IPS-NIHi11 (cell line): ENCODE measurements around the gene RNF4.
"Not testable (repeated sequence)": the region's sequence is repeated elsewhere in the genome, so short reads cannot be mapped to it uniquely, and the experiment has no call there.

Experiments
- DNase-seq: peaks from one replicate; pipeline ENCODE4 v3.0.0; 2012; ENCODE audit warnings: mixed read lengths, low spot score

The RNF4 gene, protein sequence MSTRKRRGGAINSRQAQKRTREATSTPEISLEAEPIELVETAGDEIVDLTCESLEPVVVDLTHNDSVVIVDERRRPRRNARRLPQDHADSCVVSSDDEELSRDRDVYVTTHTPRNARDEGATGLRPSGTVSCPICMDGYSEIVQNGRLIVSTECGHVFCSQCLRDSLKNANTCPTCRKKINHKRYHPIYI

DNA sequence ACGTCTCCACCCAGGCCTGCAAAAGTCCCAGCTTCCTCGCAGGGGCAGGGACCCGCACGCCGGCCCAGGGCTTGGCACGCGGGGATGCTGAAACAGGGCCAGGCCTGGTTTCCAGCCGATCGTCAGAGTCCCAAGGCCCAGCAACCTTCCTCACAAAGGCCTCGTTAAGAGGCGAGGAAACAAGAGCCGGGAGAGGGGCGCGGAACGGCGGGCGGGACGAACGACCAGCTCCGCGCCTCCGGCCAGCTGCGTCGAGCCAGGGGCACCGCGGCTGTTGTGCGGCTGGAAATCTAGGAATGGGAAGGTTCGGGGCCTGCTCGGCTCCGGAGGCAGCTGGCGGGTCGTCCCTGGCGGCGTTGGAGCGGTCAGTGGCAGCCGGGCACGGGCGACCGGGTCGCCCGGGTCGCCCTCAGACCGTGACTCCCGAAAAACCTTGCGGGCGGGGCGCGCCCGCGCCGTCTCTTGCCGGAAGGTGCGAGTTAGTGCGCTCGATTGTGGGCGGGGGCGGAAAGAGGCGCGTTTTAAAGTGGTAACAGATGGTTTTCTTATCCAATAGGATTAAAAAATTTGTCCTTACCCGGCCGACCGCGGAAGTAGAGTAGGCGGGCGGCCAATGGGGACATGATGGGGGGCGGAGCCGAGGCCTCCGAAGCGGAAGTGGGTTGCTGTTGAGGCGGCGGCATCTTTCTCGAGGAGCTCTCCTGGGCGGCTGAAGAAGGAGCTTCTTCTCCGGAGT, at the start of gene RNF4:
RNF4 (plus strand) TSS at position 651 of the 736 bp plus-strand sequence. CDS start 21,388 bp downstream, outside the sequence.
- peak; percentile 98 for DNase-seq

DNA sequence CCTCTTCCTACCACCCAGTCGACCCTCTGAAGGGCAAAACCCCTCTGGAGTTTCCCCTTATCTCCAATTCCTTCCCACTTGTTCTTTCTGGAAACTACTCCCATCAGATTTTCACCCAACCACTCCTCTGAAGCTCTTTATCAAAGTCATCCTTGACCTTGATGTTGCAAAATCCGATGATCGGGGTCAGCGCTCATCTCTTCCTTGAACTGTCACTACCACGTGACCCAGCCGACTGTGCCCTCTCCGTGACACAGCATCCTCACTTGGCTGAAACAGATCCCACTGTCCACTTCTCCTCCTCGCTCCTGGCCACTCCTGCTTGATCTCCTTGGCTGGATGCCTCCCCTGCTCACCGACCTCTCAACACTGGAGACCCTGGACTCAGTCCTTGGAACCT, 49.1 kb upstream of the RNF4 start:
- no peak for DNase-seq

DNA sequence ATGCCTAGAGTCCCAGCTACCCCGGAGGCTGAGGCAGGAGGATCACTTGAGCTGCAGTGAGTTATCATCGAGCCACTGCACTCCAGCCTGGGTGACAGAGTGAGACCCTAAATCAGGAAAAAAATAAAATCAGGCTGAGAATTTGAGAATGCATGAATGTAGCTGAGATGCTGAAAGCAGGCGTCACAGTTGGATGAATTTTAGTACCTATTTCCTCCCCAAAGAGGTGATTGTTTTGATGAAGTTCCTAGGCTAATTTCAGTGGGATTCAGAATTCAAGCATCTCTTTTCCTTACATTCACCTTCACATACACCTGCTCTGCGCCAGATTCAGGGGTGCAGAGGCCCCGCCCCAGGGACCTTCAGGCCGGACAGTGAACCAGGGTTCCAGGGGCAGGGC, 47.0 kb upstream of the RNF4 start:
- no peak for DNase-seq

DNA sequence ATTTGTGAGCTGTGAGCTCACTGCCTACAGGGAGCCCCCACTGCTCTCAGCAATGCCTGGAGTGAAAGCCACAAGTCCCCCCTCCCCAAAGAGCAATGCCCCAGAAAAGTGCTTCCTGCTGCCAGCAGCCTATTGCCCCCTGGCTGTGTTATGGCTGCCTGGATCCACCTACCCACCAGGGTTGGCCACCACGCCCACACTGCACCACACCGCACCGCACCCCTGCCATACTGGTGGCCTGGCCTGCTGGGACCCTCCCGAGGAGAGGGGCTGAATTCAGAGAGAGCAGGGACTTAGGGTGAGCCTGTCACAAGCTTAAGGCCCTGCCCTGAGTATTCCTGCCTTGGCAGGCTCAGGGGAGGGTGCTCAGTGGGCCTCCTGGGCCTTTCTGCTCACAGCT, 45.8 kb upstream of the RNF4 start:
- no peak for DNase-seq

DNA sequence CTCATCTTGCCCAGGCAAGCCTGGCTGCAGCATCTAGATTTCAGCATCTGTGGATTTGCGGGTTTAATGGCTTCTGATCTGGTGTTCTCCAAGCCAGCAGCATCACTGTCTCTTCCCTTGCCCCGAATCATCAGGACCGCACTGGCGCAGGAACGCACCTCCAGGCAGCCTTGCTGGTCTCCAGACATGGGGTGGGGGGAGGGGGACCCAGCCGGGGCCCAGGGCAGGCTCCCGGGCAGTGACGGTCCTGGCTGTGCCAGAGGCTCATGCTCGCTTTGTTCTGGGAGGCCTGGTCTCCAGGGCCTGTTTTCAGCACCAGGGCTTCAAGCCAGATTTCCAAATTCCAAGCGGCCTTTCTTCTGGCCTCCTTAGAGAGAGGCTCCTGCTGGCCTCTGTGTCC, 45.2 kb upstream of the RNF4 start:
- DNase-seq, result no peak

DNA sequence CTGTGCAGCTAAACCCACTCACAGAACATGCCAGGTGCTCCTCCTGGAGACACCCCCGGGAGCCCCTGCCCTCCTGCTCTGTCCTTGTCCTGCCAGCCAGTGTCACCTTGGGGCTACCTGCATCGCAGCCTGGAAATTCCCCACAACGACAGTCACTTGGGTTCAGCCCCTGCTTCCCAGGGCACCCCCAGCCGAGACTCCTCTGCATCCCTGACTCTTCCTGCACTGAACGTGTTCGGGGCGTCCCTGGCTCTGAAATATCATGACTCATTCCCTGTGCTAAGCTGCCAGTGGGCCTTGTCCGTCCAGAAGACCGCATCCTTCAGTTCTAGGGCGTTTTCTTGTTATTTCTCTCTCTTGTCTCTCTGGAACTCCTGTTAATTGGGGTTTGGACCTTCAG, 44.3 kb upstream of the RNF4 start:
- DNase-seq, result no peak

DNA sequence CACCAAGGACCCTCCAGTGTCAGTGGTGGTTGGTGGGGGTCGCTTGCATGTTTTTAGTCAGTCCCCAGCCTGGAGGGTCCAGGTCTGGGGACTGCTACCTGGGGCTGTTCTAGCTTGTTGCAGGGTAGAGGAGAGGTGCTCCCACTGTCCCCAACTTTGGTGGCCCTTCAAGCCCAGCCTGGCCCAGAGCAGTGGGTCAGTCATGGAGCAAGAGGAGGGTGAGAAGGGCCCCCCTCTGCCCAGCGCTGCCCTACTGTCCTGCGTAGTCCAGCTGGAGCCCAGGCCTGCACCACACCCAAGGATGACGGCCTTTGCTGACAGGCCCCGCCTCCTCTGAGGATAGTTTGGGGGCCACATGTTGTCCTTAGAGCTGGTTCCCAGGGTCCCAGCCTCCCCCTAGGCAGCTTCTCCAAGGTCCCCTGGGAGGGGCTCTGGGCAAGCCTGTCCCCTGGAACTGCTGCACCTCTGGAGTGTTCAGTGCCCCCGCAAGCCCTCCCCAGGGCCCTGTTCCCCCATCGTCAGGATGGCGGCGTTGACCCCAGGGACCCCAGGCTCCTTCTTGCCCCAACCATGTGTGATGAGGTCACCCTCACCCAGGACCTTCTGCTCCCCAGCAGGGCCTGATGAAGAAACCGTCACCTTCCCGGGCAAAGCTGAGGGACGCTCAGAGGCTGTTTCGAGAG, 43.4 kb upstream of the RNF4 start:
- no peak for DNase-seq

DNA sequence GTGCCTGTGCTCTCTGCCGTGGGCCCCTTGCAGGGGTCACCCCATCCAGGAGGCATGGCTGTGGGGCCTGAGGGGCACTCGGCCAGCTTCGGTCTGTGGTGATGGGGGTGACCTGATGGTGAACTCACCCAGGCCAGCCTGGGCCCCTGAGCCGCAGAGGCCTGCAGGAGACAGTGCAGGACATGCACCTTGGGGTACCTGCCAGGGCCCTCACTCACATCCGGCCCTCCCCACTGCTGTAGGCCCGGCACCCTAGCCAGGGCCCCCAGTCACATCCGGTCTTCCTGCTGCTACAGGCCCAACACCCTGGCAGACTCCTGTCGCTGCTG, 42.9 kb upstream of the RNF4 start:
- DNase-seq, result no peak

DNA sequence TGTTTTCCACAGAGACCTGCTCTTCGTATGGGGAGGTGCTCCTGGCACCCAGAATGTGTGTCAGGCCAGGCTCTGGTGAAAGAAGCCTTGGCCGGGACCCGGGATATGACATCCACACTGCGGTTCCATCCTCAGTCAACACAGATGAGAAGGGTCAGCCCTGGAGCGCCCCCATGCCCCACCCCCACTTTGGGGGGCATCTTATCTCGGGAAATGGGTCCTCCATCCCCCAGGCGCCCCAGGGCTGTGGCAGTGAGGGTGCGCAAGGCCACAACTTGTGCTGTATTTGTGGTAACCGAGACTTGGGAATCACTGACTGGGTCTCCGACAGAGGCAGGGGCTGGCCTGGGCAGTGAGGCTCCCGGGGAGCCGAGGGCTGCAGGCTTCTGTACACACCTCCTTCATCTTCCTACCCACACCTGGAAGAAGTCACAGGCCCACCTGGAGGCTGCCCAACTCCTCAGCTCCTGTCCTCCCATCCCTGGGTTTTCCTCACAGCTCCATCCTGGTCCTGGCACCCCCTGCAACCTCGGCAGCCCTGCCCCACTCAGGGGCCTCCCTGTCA, 42.1 kb upstream of the RNF4 start:
- DNase-seq, result no peak

DNA sequence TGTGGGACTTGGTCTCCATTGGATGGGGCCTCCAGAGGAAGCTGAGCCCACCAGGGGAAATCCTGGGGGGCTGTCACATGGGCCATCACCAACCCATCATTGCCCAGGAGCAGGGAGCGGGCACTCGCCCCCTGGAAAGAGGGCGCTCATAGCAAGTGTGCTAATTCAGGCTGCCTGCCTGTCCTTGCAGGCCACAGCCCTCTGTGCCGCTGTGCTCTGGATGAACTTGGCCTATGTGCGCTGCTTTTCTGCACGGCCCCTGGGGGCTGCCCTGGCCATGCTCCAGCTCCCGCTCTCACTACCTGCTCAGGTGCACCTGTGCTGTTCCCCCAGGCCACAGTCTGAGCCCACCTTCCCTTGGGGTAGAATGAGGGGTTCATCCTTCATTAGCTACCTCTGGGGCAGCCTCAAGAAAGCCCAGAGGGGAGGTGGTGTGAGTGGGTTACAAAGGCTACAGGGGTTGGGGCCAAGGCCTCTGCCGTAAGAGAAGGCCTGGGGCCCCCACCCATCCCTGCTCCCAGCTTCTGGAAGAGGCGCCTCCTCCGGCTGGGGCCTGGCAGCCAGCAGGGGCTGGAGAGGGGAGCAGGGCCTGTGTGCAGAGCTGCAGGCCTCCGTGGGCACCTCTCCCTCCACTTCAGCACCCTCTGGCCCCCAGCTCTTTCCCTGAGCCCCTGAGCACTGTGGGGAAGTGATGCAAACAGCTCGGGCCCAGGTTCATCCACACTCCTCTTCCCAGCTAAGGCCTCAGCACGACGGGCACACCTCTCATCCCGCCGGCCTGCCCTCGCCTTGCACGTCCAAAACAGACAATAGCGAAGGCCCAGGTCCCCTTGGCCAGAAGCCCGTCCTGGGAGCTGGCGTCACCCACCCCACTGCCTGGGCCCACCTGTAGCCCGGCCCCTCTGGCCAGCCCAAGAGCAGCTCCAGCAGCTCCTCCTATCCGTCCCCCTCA, 41.2 kb upstream of the RNF4 start:
- no peak for DNase-seq

DNA sequence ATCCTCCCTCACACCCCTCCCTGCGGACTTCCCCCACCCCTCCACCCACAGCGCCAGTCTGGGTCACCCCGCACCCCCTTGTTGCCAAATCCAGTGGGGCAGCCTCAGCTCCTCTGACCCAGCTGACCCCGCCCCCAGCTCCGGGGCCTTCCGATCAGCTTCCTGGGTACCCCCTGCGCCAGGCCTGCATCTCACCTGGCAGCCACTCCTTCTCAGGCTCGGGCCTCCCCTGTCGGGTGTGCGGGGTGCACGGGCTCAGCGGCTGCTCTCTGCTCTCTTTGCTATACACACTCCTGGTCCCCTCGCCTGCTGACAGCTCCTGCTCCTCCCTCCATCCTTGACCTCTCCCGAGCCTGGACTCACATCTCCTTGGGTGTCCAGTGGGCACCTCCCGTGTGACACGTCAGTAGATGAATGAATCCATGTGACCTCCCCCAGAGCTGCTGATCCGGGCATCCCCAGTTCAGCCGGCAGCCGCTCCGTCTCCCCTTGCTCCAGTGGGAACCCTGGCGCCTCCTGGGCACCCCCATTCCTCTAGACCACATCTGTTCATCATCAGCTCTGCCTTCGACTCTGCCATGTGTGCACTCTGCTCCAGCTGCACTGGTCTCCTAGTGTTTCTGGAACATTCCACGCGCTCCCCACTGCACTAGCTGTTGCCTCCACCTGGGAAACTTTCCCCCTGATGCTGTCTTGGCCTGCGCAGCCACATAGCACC, 40.3 kb upstream of the RNF4 start:
- DNase-seq, result no peak

DNA sequence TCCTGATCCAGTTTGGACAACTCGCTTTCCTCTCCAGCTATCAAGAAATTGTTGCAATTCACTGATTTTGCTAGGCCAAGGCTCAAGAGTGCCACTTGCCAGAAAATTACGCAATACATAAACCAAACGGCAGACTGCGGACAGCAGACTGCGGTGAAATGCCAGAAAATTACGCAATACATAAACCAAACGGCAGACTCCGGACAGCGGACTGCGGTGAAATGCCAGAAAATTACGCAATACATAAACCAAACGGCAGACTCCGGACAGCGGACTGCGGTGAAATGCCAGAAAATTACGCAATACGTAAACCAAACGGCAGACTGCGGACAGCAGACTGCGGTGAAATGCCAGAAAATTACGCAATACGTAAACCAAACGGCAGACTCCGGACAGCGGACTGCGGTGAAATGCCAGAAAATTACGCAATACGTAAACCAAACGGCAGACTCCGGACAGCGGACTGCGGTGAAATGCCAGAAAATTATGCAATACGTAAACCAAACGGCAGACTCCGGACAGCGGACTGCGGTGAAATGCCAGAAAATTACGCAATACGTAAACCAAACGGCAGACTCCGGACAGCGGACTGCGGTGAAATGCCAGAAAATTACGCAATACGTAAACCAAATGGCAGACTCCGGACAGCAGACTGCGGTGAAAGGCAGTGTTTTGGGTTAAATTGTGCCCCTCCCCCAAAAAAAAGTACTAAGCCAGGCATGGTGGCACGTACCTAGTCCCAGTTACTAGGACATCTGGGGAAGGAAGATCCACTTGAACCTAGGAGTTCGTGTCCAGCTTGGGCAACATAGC, 38.8 kb upstream of the RNF4 start:
- not testable (repeated sequence) for DNase-seq

DNA sequence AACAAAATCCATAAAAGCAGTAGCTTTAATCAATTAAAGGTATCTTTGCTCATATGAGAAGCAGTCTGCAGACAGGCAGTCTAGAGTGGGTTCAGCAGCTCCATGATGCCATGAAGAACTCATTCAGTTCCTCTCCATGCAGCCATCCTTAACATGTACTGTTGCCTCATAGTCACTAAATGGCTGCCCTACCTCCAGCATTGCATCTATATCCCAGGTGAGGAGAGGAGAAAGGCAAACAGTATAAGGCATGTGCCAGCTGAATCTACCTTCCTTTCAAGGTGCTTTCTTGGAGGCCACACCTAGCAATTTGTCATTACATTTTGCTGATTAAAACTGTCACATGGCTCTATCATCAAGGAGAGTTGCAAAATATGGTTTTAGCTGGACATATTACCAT, 36.9 kb upstream of the RNF4 start:
- DNase-seq, result no peak

DNA sequence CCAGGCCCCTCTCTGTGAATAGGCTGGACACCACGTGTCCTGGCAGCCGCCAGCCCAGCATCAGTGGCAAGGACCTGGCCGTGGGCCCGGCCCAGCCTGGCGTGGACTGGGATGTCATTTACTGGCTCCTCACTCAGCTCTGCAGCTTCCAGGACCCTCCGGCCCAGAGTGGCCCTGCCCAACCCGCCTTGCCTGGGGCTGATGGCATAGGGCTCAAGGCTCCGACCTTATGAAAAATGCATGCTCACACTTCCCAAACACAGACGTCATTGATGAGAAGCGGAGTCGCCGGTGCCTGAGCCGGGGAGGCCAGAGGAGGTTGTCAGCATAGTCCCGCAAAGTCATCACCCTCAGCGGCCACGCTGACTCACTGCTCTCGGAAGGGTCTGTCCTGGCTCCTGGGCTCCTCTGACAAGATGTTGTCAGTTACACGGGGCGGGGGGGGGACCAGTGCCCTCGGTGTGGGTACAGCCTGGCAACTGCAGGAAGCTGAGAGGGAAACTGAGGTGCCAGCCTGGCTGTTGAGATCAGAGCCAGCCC, 35.8 kb upstream of the RNF4 start:
- no peak for DNase-seq

DNA sequence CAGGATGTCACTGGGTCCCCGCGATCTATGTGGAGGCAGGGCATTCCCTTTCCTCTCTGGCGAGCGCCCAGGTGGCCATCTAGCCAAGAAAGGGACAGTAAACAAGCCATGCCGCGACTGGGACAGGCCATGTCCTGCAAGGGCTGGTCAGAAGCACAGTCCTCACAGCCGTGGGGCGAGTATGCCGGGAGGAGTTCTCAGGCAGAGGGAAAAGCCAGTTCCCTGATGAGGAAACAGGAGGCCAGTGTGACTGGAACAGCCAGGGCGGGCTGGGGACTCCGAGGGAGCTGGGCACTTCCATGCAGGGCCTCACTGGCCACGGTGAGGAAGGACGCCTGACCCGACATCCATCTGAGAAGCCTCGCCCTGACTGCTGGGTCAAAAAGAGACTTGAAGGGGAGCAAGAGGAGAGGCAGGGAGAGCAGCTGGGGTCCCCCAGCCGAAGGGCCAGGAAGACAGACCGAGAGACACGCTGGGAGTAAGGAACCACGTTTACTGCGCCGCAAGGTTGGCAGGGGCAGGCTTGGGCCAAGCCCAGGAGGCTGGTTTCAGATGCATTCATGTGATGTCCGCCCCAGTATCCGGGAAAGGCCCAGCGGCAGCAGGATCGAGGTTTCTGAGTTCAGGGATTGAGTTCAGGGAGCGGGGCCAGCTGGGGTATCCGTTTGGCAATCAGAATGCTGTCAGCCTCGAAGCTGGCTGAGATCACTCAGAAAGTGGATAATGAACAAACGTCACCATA, 35.1 kb upstream of the RNF4 start:
- DNase-seq, result no peak

DNA sequence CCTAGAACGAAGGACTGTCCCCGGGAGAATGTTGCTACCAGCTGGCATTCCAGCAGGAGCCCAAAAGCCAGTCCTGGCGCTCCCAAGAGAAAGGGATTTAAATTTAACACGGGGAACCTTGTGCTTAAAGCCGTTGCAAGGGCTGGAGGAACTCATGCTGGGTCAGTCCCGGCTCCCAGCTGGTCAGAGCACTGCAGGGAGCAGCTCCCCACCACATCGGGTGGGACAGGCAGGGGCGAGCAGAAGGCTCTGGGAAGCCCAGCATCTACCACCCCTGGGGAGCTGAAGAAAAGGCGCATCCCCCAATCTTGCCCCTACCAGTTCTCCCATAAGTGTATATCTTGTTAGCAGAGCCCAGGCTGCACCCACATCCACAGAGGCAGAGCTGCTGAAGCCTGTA, 34.5 kb upstream of the RNF4 start:
- DNase-seq, result no peak

DNA sequence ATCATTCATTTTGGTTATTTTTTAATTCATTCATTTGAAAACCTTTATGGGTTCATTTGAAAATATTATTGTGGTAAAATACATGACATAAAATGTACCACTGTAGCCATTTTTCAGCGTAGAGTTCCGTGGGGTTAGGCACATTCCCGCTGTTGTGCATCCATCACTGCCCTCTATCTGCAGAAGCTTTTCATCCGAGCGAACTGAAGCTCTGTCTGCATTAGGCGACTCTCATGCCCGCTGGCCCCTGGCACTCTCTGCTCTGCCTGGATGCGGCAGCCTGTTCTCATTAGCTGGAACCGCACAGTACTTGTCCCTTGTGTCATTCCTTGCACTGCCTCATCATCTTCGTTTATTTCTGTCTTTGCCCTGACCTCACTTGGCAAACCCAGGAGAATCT, 32.6 kb upstream of the RNF4 start:
- DNase-seq, result no peak

DNA sequence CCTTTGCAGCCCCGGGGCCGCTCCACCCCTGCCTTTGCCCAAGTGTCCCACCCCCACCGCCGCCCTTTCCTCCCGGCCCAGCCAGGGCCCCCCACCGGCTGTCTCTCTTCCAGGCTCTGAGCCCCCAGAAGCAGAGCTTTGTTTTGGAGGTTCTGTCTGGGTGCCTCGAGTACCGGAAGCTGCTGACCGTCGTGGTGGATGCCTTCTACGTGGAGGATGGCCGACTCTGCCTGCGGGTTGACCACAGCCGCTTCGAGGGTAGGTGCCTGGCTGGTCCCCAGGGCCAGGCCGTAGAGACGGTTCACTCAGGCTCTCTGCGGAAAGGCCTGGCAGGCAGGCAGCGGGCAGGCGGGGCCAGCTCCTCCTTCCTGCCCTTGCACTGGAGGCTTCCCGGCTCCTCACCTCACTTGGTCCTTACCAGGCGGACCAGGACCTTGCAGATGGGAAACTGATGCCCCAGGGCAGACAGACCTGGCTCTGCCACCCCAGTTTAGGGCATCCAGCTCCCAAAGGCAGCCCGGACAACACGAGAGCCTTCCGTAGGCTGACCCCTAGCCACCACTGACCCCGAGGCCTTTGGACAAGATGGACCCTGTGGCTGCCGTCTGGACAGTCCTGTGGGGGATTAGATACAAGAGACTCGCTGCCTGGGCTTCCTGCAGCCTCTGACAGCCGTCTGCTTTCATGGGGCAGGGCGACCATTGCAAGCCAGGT, 32.0 kb upstream of the RNF4 start:
- DNase-seq, result no peak
